ENCODE results near the gene MAN1B1. TPM values are rescaled to one million over a fixed set of nuclear protein-coding genes. Genes with fewer than 3 reads are reported as not detected.
A peak's percentile ranks its signal among the peaks of the same experiment; 100 is the strongest.

Gene MAN1B1
- total RNA-seq, 1 experiment from 2014 or later: 50.9 TPM

GRCh38 chr9:137113385-137114159, 26.8 kb downstream of the MAN1B1 start:
- H3K27me3 ChIP-seq (ENCODE audit: insufficient read depth, low read length): no peaks in the 10 kb centered on the region
- H3K9me2 ChIP-seq (ENCODE audit: insufficient read depth): no peaks in the 10 kb centered on the region
- ATAC-seq (0 out of 2 replicates have a peak, but pooled peaks have one; percentile 15), DNase-seq (ENCODE audit: low read depth, low spot score) (no peak)
- RAD21 ChIA-PET (ENCODE audit: low non-redundant PET in 1 of 2, low total read pairs in 2 of 2, uncharacterized antibody in 2 of 2, unreplicated experiment in 2 of 2): interaction anchor here in 1 of 2 experiments (0.6 kb wide), 1 partner anchor 147 kb away, joined by 4 read pairs; no protein-coding TSS in a partner anchor
- H3K36me3 ChIP-seq (ENCODE audit: control insufficient read depth in 1 of 2, insufficient read depth in 2 of 2, low read length in 2 of 2): peaks cover 8 to 40% of the 10 kb centered on the region in 2 experiments; a peak in 3 of 4 replicates
- peak overlapping the region; percentile 83 for H3K9ac ChIP-seq (ENCODE audit: low read length)
- POLR2A ChIA-PET: interaction anchor here (0.5 kb wide), 1 partner anchor 105 kb away, joined by 3 read pairs; no protein-coding TSS in a partner anchor
- H2AFZ ChIP-seq (ENCODE audit: low read depth, low read length, poor library complexity, severe bottlenecking): no peak overlapping the region
- BruUV-seq (replicated peaks): TSS peak; percentile 49
- peak overlapping the region; percentile 73 for H3K4me2 ChIP-seq (ENCODE audit: low read length)
- no peaks in the 10 kb centered on the region for H3K9me3 ChIP-seq (ENCODE audit: control insufficient read depth in 1 of 2, insufficient read depth in 1 of 2, low read depth in 1 of 2, low read length in 2 of 2)
- CTCF ChIA-PET: interaction anchor here (1.2 kb wide), 1 partner anchor 123 kb away, joined by 4 read pairs; no protein-coding TSS in a partner anchor
- H3K4me1 ChIP-seq (ENCODE audit: control insufficient read depth in 1 of 2, insufficient read depth in 2 of 2, low read length in 2 of 2): peaks cover 4 to 19% of the 10 kb centered on the region in 2 experiments
- H3K27ac ChIP-seq (ENCODE audit: low read depth, low read length): peak overlapping the region; percentile 55
- peaks cover 19% of the 10 kb centered on the region for H3K79me2 ChIP-seq (ENCODE audit: insufficient read depth, low read length)
- H4K20me1 ChIP-seq (ENCODE audit: insufficient read depth): no peaks in the 10 kb centered on the region
- no peak for TF ChIP-seq SRF (IDR thresholded peaks at IDR 0.05; ENCODE audit: low read depth)
- TF ChIP-seq CTCF (IDR thresholded peaks at IDR 0.05 in 2 of 3, conservative IDR thresholded peaks at IDR 0.05 in 1 of 3; ENCODE audit: borderline replicate concordance in 1 of 3, insufficient read depth in 1 of 3, low read depth in 2 of 3, low read length in 2 of 3): 0 out of 6 replicates have a peak, but pooled peaks of 1 of the 3 experiments have one; percentile 3
- intact Hi-C loops (cut with micrococcal nuclease): no loop called here
- H3K4me3 ChIP-seq (replicated peaks in 1 of 2; ENCODE audit: low read depth in 1 of 2, low read length in 2 of 2): peak overlapping the region; percentile 45 to 54

GRCh38 chr9:137114220-137114612, 27.4 kb downstream of the MAN1B1 start:
- CTCF ChIA-PET: no interaction called here
- peak overlapping the region; percentile 83 for H3K9ac ChIP-seq (ENCODE audit: low read length)

More at GRCh38 chr9:137114220-137114612, 27.4 kb downstream of the MAN1B1 start:
- Histone ChIP-seq H3K4me3 (replicated peaks in 1 of 2; ENCODE audit: low read depth in 1 of 2, low read length in 2 of 2) (peak overlapping the region; percentile 54 to 67), H2AFZ (ENCODE audit: low read depth, low read length, poor library complexity, severe bottlenecking) (no peak overlapping the region), H3K27ac (ENCODE audit: low read depth, low read length) (peak overlapping the region; percentile 72), H3K9me3 (ENCODE audit: control insufficient read depth in 1 of 2, insufficient read depth in 1 of 2, low read depth in 1 of 2, low read length in 2 of 2) (no peaks in the 10 kb centered on the region), H3K4me2 (ENCODE audit: low read length) (peak overlapping the region; percentile 96), H3K36me3 (ENCODE audit: control insufficient read depth in 1 of 2, insufficient read depth in 2 of 2, low read length in 2 of 2) (peaks cover 8 to 33% of the 10 kb centered on the region in 2 experiments; a peak in 3 of 4 replicates), H3K79me2 (ENCODE audit: insufficient read depth, low read length) (peaks cover 19% of the 10 kb centered on the region), H4K20me1 (ENCODE audit: insufficient read depth) (no peaks in the 10 kb centered on the region), H3K4me1 (ENCODE audit: control insufficient read depth in 1 of 2, insufficient read depth in 2 of 2, low read length in 2 of 2) (peaks cover 4 to 19% of the 10 kb centered on the region in 2 experiments), H3K9me2 (ENCODE audit: insufficient read depth) (no peaks in the 10 kb centered on the region), H3K27me3 (ENCODE audit: insufficient read depth, low read length) (no peaks in the 10 kb centered on the region)
- no peak for TF ChIP-seq ELF1 (IDR thresholded peaks at IDR 0.05; ENCODE audit: borderline replicate concordance, low read depth)
- TF ChIP-seq REST (IDR thresholded peaks at IDR 0.05; ENCODE audit: low read depth): no peak
- TF ChIP-seq JUND (IDR thresholded peaks at IDR 0.05): no peak
- no peak for TF ChIP-seq CTCF (IDR thresholded peaks at IDR 0.05 in 2 of 3, conservative IDR thresholded peaks at IDR 0.05 in 1 of 3; ENCODE audit: borderline replicate concordance in 1 of 3, insufficient read depth in 1 of 3, low read depth in 2 of 3, low read length in 2 of 3)
- RAD21 ChIA-PET (ENCODE audit: low non-redundant PET in 1 of 2, low total read pairs in 2 of 2, uncharacterized antibody in 2 of 2, unreplicated experiment in 2 of 2): no interaction called here
- no TSS peak for BruUV-seq (replicated peaks)
- DNase-seq (ENCODE audit: low read depth, low spot score): no peak
- POLR2A ChIA-PET: interaction anchor here (0.5 to 2.0 kb wide), 2 partner anchors 105 to 127 kb away, joined by 3 to 5 read pairs; partner anchors contain the start of gene TUBB4B
- ATAC-seq: peak; percentile 5
- intact Hi-C loops (cut with micrococcal nuclease): no loop called here

Measured in HCT116 (cell line).